IPS DF 4.7 (cell line): Measurements from ENCODE around the gene RUNX1.

ENCODE experiments used
- DNase-seq: peaks from one replicate; pipeline ENCODE4 v3.0.0-alpha.2; 2013; ENCODE audit warnings: low spot score; ENCODE audit errors: extremely low read depth

RUNX1 gene

GRCh38 chr21:34924771-34925419 lies 124.2 kb downstream of the RUNX1 start:
- no peak for DNase-seq

GRCh38 chr21:34924194-34924593 lies 124.9 kb downstream of the RUNX1 start:
- no peak for DNase-seq

GRCh38 chr21:34923626-34924025 lies 125.5 kb downstream of the RUNX1 start:
- no peak for DNase-seq

GRCh38 chr21:34923202-34923601 lies 125.9 kb downstream of the RUNX1 start:
- DNase-seq, result no peak

- DNase-seq, result no peak
Observed at GRCh38 chr21:34922479-34922878, 126.6 kb downstream of the RUNX1 start.

- DNase-seq, result no peak
Observed at GRCh38 chr21:34921151-34921550, 128.0 kb downstream of the RUNX1 start.

GRCh38 chr21:34919406-34919805 lies 129.7 kb downstream of the RUNX1 start:
- no peak for DNase-seq

- no peak for DNase-seq
Observed at GRCh38 chr21:34916446-34916845, 132.7 kb downstream of the RUNX1 start.

- no peak for DNase-seq
Observed at GRCh38 chr21:34915364-34915841, 133.7 kb downstream of the RUNX1 start.

- no peak for DNase-seq
Observed at GRCh38 chr21:34914239-34914638, 134.9 kb downstream of the RUNX1 start.

GRCh38 chr21:34913811-34914210 lies 135.3 kb downstream of the RUNX1 start:
- no peak for DNase-seq

- DNase-seq, result no peak
Observed at GRCh38 chr21:34912022-34912945, 136.8 kb downstream of the RUNX1 start.

GRCh38 chr21:34911360-34911759 lies 137.7 kb downstream of the RUNX1 start:
- no peak for DNase-seq

- DNase-seq, result no peak
Observed at GRCh38 chr21:34910396-34910795, 138.7 kb downstream of the RUNX1 start.

GRCh38 chr21:34909492-34910292 lies 139.4 kb downstream of the RUNX1 start:
- DNase-seq, result no peak

- DNase-seq, result no peak
Observed at GRCh38 chr21:34908419-34909055, 140.6 kb downstream of the RUNX1 start.

GRCh38 chr21:34907461-34908418 lies 141.4 kb downstream of the RUNX1 start:
- no peak for DNase-seq

- no peak for DNase-seq
Observed at GRCh38 chr21:34906401-34906800, 142.7 kb downstream of the RUNX1 start.

GRCh38 chr21:34905218-34905537 lies 143.9 kb downstream of the RUNX1 start:
- DNase-seq, result no peak

- DNase-seq, result no peak
Observed at GRCh38 chr21:34904526-34905217, 144.4 kb downstream of the RUNX1 start.
